Keratinocyte (primary cell): ENCODE measurements around the gene XRN2. TPM values are rescaled to one million over a fixed set of nuclear protein-coding genes. Genes with fewer than 3 reads are reported as not detected.
"Not testable (repeated sequence)": the region's sequence is repeated elsewhere in the genome, so short reads cannot be mapped to it uniquely, and the experiment has no call there.

Source experiments
- DNase-seq: peaks from one replicate; pipeline ENCODE4 v3.0.0-alpha.2; 2011; ENCODE audit warnings: low read depth, missing footprints, low spot score
- FAIRE-seq: peaks from 2 replicates; lab custom pipeline; 2011; peaks lifted over from hg19 to GRCh38; lab: Jason Lieb, UNC
- H2AFZ ChIP-seq: 2 replicates; pipeline ENCODE4 v1.6.0; 2012; ENCODE audit warnings: low read length, control low read depth, inconsistent platforms; ENCODE audit not compliant: control insufficient read depth
- H3K27ac ChIP-seq: 2 replicates; pipeline ENCODE4 v1.5.1; 2011; ENCODE audit warnings: low read length; ENCODE audit not compliant: control insufficient read depth, insufficient read depth
- H3K27me3 ChIP-seq: 3 replicates; pipeline ENCODE4 v1.6.0; 2011; ENCODE audit warnings: low read length; ENCODE audit not compliant: control insufficient read depth, insufficient read depth; ENCODE audit errors: extremely low read depth
- H3K36me3 ChIP-seq, 2 experiments: 2 replicates in 1 of 2; 3 replicates in 1 of 2; pipeline ENCODE4 v1.5.1; 2011; ENCODE audit warnings: low read length in 2 of 2, mild to moderate bottlenecking in 1 of 2; ENCODE audit not compliant: control insufficient read depth in 2 of 2, insufficient read depth in 2 of 2; ENCODE audit errors: extremely low read depth in 1 of 2
- H3K4me1 ChIP-seq: 3 replicates; pipeline ENCODE4 v1.5.1; 2011; ENCODE audit warnings: low read length; ENCODE audit not compliant: control insufficient read depth, insufficient read depth; ENCODE audit errors: extremely low read depth
- H3K4me2 ChIP-seq: 3 replicates; pipeline ENCODE4 v1.6.0; 2011; ENCODE audit warnings: low read depth, low read length; ENCODE audit not compliant: control insufficient read depth, insufficient read depth; ENCODE audit errors: extremely low read depth
- H3K4me3 ChIP-seq, 3 experiments: fragments of 200-600 bp in 1 of 3; sonication (generic) in 1 of 3; 2 replicates in 2 of 3; 3 replicates in 1 of 3; pipeline ENCODE4 v1.5.1; 2011 to 2016; ENCODE audit warnings: low read length in 3 of 3, mild to moderate bottlenecking in 3 of 3, control low read depth in 2 of 3, inconsistent platforms in 1 of 3, low read depth in 1 of 3, mixed read lengths in 1 of 3, mixed run types in 1 of 3, moderate library complexity in 1 of 3; ENCODE audit not compliant: control insufficient read depth in 2 of 3, insufficient read depth in 2 of 3; ENCODE audit errors: extremely low read depth in 1 of 3
- H3K79me2 ChIP-seq: 2 replicates; pipeline ENCODE4 v1.6.0; 2012; ENCODE audit warnings: low read length; ENCODE audit not compliant: control insufficient read depth, insufficient read depth
- H3K9ac ChIP-seq: 3 replicates; pipeline ENCODE4 v1.6.0; 2011; ENCODE audit warnings: low read length; ENCODE audit not compliant: control insufficient read depth, insufficient read depth; ENCODE audit errors: extremely low read depth
- H3K9me1 ChIP-seq: 3 replicates; pipeline ENCODE4 v1.6.0; 2011; ENCODE audit warnings: low read length; ENCODE audit not compliant: control insufficient read depth, insufficient read depth; ENCODE audit errors: extremely low read depth
- H3K9me3 ChIP-seq: 2 replicates; pipeline ENCODE4 v1.5.1; 2012; ENCODE audit warnings: low read depth, low read length; ENCODE audit not compliant: control insufficient read depth
- H4K20me1 ChIP-seq: 3 replicates; pipeline ENCODE4 v1.6.0; 2011; ENCODE audit warnings: low read length; ENCODE audit not compliant: control insufficient read depth, insufficient read depth; ENCODE audit errors: extremely low read depth
- EZH2 ChIP-seq: IDR thresholded peaks from one replicate; pipeline ENCODE4 v1.6.1; 2012; ENCODE audit warnings: inconsistent platforms, mild to moderate bottlenecking, low read length, moderate library complexity
- dilution Hi-C: fragments of 300-500 bp; cut with MboI; formaldehyde crosslinking; loops from one replicate; pipeline ENCODE4 v1.7.0; 2020; ENCODE audit warnings: low sequenced_read_pairs; ENCODE audit not compliant: extremely low pct_ligation_motif_present
- polyA plus RNA-seq, 5 experiments: library from polyadenylated mRNA; depleted of rRNA in 3 of 5; stranded (reverse) in 3 of 5; stranded (forward) in 1 of 5; unstranded in 1 of 5; fragments of >200 nt; gene quantifications; 1 replicate in 1 of 5; 2 replicates in 3 of 5; 3 replicates in 1 of 5; pipeline versions ENCODE4 v1.2.1 to v1.2.3, GENCODE V29; 2011 to 2012; ENCODE audit warnings: missing spikeins in 2 of 5, low read depth in 1 of 5, low replicate concordance in 1 of 5
- TF ChIP-seq, protein P1 (sequence below), 3 experiments: IDR thresholded peaks in 1 of 3; conservative IDR thresholded peaks in 1 of 3; optimal IDR thresholded peaks in 1 of 3; 2 replicates in 2 of 3; 3 replicates in 1 of 3; pipeline versions ENCODE3 to v1.5.1; 2011; ENCODE audit warnings: low read length in 3 of 3, mild to moderate bottlenecking in 3 of 3, moderate library complexity in 2 of 3, control low read depth in 1 of 3, inconsistent platforms in 1 of 3; ENCODE audit not compliant: insufficient read depth in 2 of 3; ENCODE audit errors: extremely low read depth in 1 of 3

XRN2 gene
- polyA plus RNA-seq, 1 donor (not counting 4 experiments of a cell fraction or from before 2014, with no cell fraction given): 85.8 TPM

DNA sequence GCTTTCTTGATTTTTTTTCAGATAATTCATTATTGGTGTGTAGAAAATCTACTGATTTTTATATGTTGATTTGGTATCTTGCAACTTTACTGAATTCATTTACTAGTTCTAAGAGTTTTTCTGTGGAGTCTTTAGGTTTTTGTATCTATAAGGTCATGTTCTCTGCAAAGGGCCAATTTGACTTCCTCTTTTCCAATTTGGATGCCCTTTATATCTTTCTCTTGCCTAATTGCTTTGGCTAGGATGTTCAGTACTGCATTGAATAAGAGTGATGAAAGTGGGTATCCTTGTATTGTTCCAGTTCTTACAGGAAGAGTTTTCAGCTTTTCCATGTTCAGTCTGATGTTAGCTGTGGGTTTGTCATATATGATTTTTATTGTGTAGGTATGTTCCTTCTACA is 108.6 kb downstream of the XRN2 start:
- no peak overlapping the region for H2AFZ ChIP-seq
- H3K27ac ChIP-seq: no peak overlapping the region
- TF ChIP-seq, protein P1, sequence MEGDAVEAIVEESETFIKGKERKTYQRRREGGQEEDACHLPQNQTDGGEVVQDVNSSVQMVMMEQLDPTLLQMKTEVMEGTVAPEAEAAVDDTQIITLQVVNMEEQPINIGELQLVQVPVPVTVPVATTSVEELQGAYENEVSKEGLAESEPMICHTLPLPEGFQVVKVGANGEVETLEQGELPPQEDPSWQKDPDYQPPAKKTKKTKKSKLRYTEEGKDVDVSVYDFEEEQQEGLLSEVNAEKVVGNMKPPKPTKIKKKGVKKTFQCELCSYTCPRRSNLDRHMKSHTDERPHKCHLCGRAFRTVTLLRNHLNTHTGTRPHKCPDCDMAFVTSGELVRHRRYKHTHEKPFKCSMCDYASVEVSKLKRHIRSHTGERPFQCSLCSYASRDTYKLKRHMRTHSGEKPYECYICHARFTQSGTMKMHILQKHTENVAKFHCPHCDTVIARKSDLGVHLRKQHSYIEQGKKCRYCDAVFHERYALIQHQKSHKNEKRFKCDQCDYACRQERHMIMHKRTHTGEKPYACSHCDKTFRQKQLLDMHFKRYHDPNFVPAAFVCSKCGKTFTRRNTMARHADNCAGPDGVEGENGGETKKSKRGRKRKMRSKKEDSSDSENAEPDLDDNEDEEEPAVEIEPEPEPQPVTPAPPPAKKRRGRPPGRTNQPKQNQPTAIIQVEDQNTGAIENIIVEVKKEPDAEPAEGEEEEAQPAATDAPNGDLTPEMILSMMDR (optimal IDR thresholded peaks at IDR 0.05 in 1 of 3, IDR thresholded peaks at IDR 0.05 in 1 of 3, conservative IDR thresholded peaks at IDR 0.05 in 1 of 3; ENCODE audit: extremely low read depth in 1 of 3, insufficient read depth in 2 of 3, low read length in 3 of 3): no peak
- no peak for TF ChIP-seq EZH2
- H3K9me3 ChIP-seq: no peaks in the 10 kb centered on the region
- H3K9me1 ChIP-seq: no peaks in the 10 kb centered on the region
- H3K27me3 ChIP-seq: peaks cover 5% of the 10 kb centered on the region
- H3K4me1 ChIP-seq: no peaks in the 10 kb centered on the region
- H3K79me2 ChIP-seq: no peaks in the 10 kb centered on the region
- dilution Hi-C loops: no loop called here
- no peak overlapping the region for H3K9ac ChIP-seq
- FAIRE-seq (no peak), DNase-seq (no peak)
- H3K4me2 ChIP-seq: no peak overlapping the region
- H3K4me3 ChIP-seq: no peak overlapping the region
- no peaks in the 10 kb centered on the region for H3K36me3 ChIP-seq
- no peaks in the 10 kb centered on the region for H4K20me1 ChIP-seq

DNA sequence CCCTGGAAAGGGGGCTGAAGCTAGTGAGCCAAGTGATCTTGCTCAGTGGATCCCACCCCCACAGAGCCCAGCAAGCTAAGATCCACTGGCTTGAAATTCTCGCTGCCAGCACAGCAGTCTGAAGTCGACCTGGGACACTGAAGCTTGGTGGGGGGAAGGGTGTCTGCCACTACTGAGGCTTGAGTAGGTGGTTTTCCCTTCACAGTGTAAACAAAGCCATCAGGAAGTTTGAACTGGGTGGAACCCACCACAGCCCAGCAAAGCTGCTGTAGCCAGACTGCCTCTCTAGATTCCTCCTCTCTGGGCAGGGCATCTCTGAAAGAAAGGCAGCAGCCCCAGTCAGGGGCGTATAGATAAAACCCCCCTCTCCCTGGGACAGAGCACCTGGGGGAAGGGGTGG is 110.9 kb downstream of the XRN2 start:
- H3K36me3 ChIP-seq, H3K9me3 ChIP-seq, H3K9ac ChIP-seq, H3K27me3 ChIP-seq, FAIRE-seq, dilution Hi-C loops, H3K79me2 ChIP-seq, H3K27ac ChIP-seq, H4K20me1 ChIP-seq, H3K4me1 ChIP-seq, H3K4me2 ChIP-seq, H3K9me1 ChIP-seq, H2AFZ ChIP-seq, H3K4me3 ChIP-seq, DNase-seq: not testable (repeated sequence)

DNA sequence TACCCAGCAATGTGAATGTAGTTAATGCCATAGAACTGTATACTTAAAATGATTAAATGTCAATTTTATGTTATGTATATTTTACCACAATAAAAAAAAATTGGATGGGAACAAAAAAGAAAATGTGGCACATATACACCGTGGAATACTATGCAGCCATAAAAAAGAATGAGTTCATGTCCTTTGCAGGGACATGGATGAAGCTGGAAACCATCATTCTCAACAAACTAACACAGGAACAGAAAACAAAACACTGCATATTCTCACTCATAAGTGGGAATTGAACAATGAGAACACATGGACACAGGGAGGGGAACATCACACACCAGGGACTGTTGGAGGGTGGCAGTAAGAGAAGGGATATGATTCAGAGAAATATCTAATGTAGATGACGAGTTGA is 116.0 kb downstream of the XRN2 start:
- H3K9ac ChIP-seq, H3K79me2 ChIP-seq, H3K4me2 ChIP-seq, DNase-seq, H3K4me1 ChIP-seq, FAIRE-seq, dilution Hi-C loops, H3K9me3 ChIP-seq, H3K4me3 ChIP-seq, H3K27ac ChIP-seq, H2AFZ ChIP-seq, H3K36me3 ChIP-seq, H3K27me3 ChIP-seq, H4K20me1 ChIP-seq, H3K9me1 ChIP-seq: not testable (repeated sequence)
